HG03457 (cell line): ENCODE results near the gene SCPEP1.
A peak's percentile ranks its signal among the peaks of the same experiment; 100 is the strongest.

Experiments
- ATAC-seq: cut with Tn5 transposase; IDR thresholded peaks from one replicate; pipeline ENCODE4 v1.9.1; 2021; ENCODE audit warnings: moderate number of reproducible peaks; ENCODE audit not compliant: unreplicated experiment

Gene SCPEP1

GRCh38 chr17:57034807-57035754, 57.1 kb downstream of the SCPEP1 start:
- ATAC-seq, result no peak

GRCh38 chr17:57035971-57036481, 58.1 kb downstream of the SCPEP1 start:
- no peak for ATAC-seq

- ATAC-seq, result no peak
Measured at GRCh38 chr17:57037411-57037810, 59.5 kb downstream of the SCPEP1 start.

GRCh38 chr17:57038486-57038885, 60.6 kb downstream of the SCPEP1 start:
- no peak for ATAC-seq

- ATAC-seq, result no peak
Measured at GRCh38 chr17:57040571-57040970, 62.6 kb downstream of the SCPEP1 start.

GRCh38 chr17:57043276-57043675, 65.3 kb downstream of the SCPEP1 start:
- no peak for ATAC-seq

- ATAC-seq, result no peak
Measured at GRCh38 chr17:57044976-57045867, 67.3 kb downstream of the SCPEP1 start.

GRCh38 chr17:57045868-57046704, 68.2 kb downstream of the SCPEP1 start:
- ATAC-seq, result peak; percentile 64

- no peak for ATAC-seq
Measured at GRCh38 chr17:57046749-57047148, 68.8 kb downstream of the SCPEP1 start.

- no peak for ATAC-seq
Measured at GRCh38 chr17:57048096-57048495, 70.2 kb downstream of the SCPEP1 start.

GRCh38 chr17:57050306-57050705, 72.4 kb downstream of the SCPEP1 start:
- ATAC-seq, result no peak

GRCh38 chr17:57051886-57052361, 74.0 kb downstream of the SCPEP1 start:
- ATAC-seq, result no peak
